ENCODE measurements around the gene LMBR1L.

- no peak for TF ChIP-seq POLR2A (IDR thresholded peaks at IDR 0.05)
- no peak for TF ChIP-seq EP300 (IDR thresholded peaks at IDR 0.05)
Measured at GRCh38 chr12:49126852-49127763, 16.5 kb upstream of the LMBR1L start.
